HCT116 (cell line): Measurements from ENCODE around the gene NR2E1. TPM values are rescaled to one million over a fixed set of nuclear protein-coding genes. Genes with fewer than 3 reads are reported as not detected.

Source experiments
- ATAC-seq: fragments of 200-7000 bp; cut with Tn5 transposase; 2 replicates; pipeline ENCODE4 v1.9.1; 2020; ENCODE audit warnings: mild to moderate bottlenecking, moderate library complexity
- BruUV-seq: library from RNA; stranded (reverse); fragments of 400-500 nt; replicated peaks from 2 replicates; lab custom pipeline; 2021; lab: Mats Ljungman, UMichigan
- CTCF ChIA-PET: fragments of 300-600 bp; sonication (Branson Sonifier 250); formaldehyde crosslinking; loops from one replicate; lab custom pipeline; 2021; ENCODE audit warnings: antibody characterized with exemption; lab: Charles Lee
- POLR2A ChIA-PET: fragments of 300-600, 350-600 bp; sonication (Branson Sonifier 250); formaldehyde crosslinking; loops from one replicate; lab custom pipeline; 2021; ENCODE audit warnings: antibody characterized with exemption; lab: Charles Lee
- RAD21 ChIA-PET, 2 experiments: fragments of 300-600 bp; sonication (Branson Sonifier 250); formaldehyde crosslinking; loops; one replicate each; lab custom pipeline; 2023; ENCODE audit warnings: low total read pairs in 2 of 2; ENCODE audit not compliant: uncharacterized antibody in 2 of 2, unreplicated experiment in 2 of 2, low non-redundant PET in 1 of 2; lab: Charles Lee
- DNase-seq: peaks from one replicate; pipeline ENCODE4 v3.0.0-alpha.2; 2010; ENCODE audit warnings: low read depth, low spot score
- H2AFZ ChIP-seq: fragments of 200-600 bp; shearing (Covaris generic), sonication (generic); 2 replicates; pipeline ENCODE4 v1.6.1; 2017; ENCODE audit warnings: low read depth, mixed run types, mixed read lengths, antibody characterized with exemption, low read length; ENCODE audit not compliant: poor library complexity, severe bottlenecking
- H3K27ac ChIP-seq: 2 replicates; pipeline ENCODE4 v1.5.1; 2012; ENCODE audit warnings: low read depth, low read length
- H3K27me3 ChIP-seq: fragments of 200-600 bp; sonication (generic); 2 replicates; pipeline ENCODE4 v1.6.1; 2016; ENCODE audit warnings: mixed run types, low read length, mixed read lengths; ENCODE audit not compliant: insufficient read depth
- H3K36me3 ChIP-seq, 2 experiments: fragments of 200-500 bp in 1 of 2; fragments of 200-600 bp in 1 of 2; sonication (Bioruptor generic) in 1 of 2; sonication (generic) in 1 of 2; 2 replicates each; pipeline versions ENCODE4 v1.5.1 to v1.6.1; 2014 to 2016; ENCODE audit warnings: low read length in 2 of 2, inconsistent platforms in 1 of 2, mixed read lengths in 1 of 2, mixed run types in 1 of 2; ENCODE audit not compliant: insufficient read depth in 2 of 2, control insufficient read depth in 1 of 2
- H3K4me1 ChIP-seq, 2 experiments: fragments of 200-600 bp in 1 of 2; sonication (generic) in 1 of 2; 2 replicates each; pipeline versions ENCODE4 v1.5.1 to v1.6.1; 2012 to 2017; ENCODE audit warnings: low read length in 2 of 2, inconsistent platforms in 1 of 2, mild to moderate bottlenecking in 1 of 2, mixed read lengths in 1 of 2, mixed run types in 1 of 2, moderate library complexity in 1 of 2; ENCODE audit not compliant: insufficient read depth in 2 of 2, control insufficient read depth in 1 of 2
- H3K4me2 ChIP-seq: fragments of 200-600 bp; sonication (generic); 2 replicates; pipeline ENCODE4 v1.6.1; 2017; ENCODE audit warnings: mixed run types, low read length, mixed read lengths
- H3K4me3 ChIP-seq, 2 experiments: fragments of 200-600 bp in 1 of 2; sonication (generic) in 1 of 2; replicated peaks in 1 of 2; 2 replicates each; pipeline ENCODE4 v1.5.1; 2011 to 2016; ENCODE audit warnings: low read length in 2 of 2, control low read depth in 1 of 2, low read depth in 1 of 2, mild to moderate bottlenecking in 1 of 2, mixed read lengths in 1 of 2, mixed run types in 1 of 2
- H3K79me2 ChIP-seq: fragments of 200-600 bp; sonication (generic); 2 replicates; pipeline ENCODE4 v1.6.1; 2017; ENCODE audit warnings: mild to moderate bottlenecking, mixed run types, low read length, moderate library complexity, mixed read lengths; ENCODE audit not compliant: insufficient read depth
- H3K9ac ChIP-seq: fragments of 200-600 bp; sonication (generic); 2 replicates; pipeline ENCODE4 v1.6.1; 2016; ENCODE audit warnings: low read length, mixed read lengths
- H3K9me2 ChIP-seq: fragments of 200-600 bp; sonication (generic), shearing (Covaris generic); 2 replicates; pipeline ENCODE4 v1.6.1; 2017; ENCODE audit warnings: mixed run types, mild to moderate bottlenecking, moderate library complexity; ENCODE audit not compliant: insufficient read depth
- H3K9me3 ChIP-seq, 2 experiments: fragments of 200-500 bp in 1 of 2; fragments of 200-600 bp in 1 of 2; sonication (Bioruptor generic) in 1 of 2; sonication (generic) in 1 of 2; 2 replicates each; pipeline ENCODE4 v1.6.1; 2014 to 2017; ENCODE audit warnings: low read length in 2 of 2, mixed read lengths in 2 of 2, inconsistent platforms in 1 of 2, low read depth in 1 of 2, mild to moderate bottlenecking in 1 of 2, mixed run types in 1 of 2, moderate library complexity in 1 of 2; ENCODE audit not compliant: control insufficient read depth in 1 of 2, insufficient read depth in 1 of 2
- H4K20me1 ChIP-seq: fragments of 200-600 bp; sonication (generic), shearing (Covaris generic); 2 replicates; pipeline ENCODE4 v1.6.1; 2017; ENCODE audit warnings: mixed run types, mild to moderate bottlenecking, moderate library complexity; ENCODE audit not compliant: insufficient read depth
- ELF1 ChIP-seq: IDR thresholded peaks from 2 replicates; pipeline ENCODE4 v1.6.1; 2012; ENCODE audit warnings: low read depth, borderline replicate concordance
- POLR2AphosphoS5 ChIP-seq: IDR thresholded peaks from 2 replicates; pipeline ENCODE4 v1.6.1; 2011; ENCODE audit warnings: mild to moderate bottlenecking, low read depth, low read length, moderate library complexity
- RAD21 ChIP-seq: IDR thresholded peaks from 2 replicates; pipeline ENCODE4 v1.6.1; 2012; ENCODE audit warnings: low read depth, mild to moderate bottlenecking
- SRF ChIP-seq: IDR thresholded peaks from 2 replicates; pipeline ENCODE4 v1.6.1; 2012; ENCODE audit warnings: low read depth
- ZFX ChIP-seq: fragments of 450-650 bp; IDR thresholded peaks from 2 replicates; pipeline ENCODE4 v1.6.1; 2017
- intact Hi-C: fragments of 100-400 bp; cut with micrococcal nuclease; formaldehyde crosslinking; loops from 2 replicates; pipeline ENCODE4 v1.10.0; 2022
- total RNA-seq: library from RNA; stranded (reverse); gene quantifications from one replicate; pipeline ENCODE4 v1.2.1, GENCODE V29; 2021; ENCODE audit not compliant: unreplicated experiment

The NR2E1 gene
- total RNA-seq, 1 experiment from 2014 or later: not detected

- TF ChIP-seq RAD21: no peak
- TF ChIP-seq SRF: no peak
Observed at GRCh38 chr6:108127056-108127455, 38.8 kb upstream of the NR2E1 start (continued).

DNA sequence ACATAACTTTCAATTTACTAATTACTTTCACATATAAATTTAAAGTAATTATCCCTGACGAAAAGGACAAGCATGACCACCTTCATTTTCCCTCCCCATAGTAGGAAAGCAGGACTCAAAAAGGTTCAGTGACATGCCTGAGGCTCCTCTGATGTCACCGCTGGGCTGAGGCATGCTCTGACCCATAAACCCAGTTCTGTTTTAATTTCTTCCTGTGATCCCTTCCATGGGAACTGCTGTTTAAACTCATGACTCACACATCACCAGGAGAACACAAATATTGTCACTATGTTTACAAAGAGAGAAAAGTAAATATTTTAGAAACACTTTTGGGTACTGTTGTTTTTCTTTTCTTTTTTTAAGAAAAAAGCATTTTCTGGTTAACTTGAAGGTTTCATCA lies 38.0 kb upstream of the NR2E1 start:
- POLR2A ChIA-PET: no interaction called here
- intact Hi-C loops: no loop called here
- CTCF ChIA-PET: no interaction called here
- Histone ChIP-seq H3K36me3 (no peaks in the 10 kb centered on the region), H3K9ac (no peak overlapping the region), H3K9me2 (no peaks in the 10 kb centered on the region), H3K4me1 (peaks cover under 1 to 5% of the 10 kb centered on the region in 2 experiments; a peak in 2 of 4 replicates)
- BruUV-seq: no TSS peak
- no peak for ATAC-seq
- TF ChIP-seq ZFX (no peak), POLR2AphosphoS5 (no peak)
- TF ChIP-seq, all 23 proteins: peak for 0
- DNase-seq: no peak
- RAD21 ChIA-PET: no interaction called here
- Histone ChIP-seq H3K4me3 (no peak overlapping the region), H2AFZ (no peak overlapping the region), H3K9me3 (no peaks in the 10 kb centered on the region), H3K27ac (no peak overlapping the region), H3K79me2 (no peaks in the 10 kb centered on the region), H3K4me2 (no peak overlapping the region), H3K27me3 (no peaks in the 10 kb centered on the region), H4K20me1 (no peaks in the 10 kb centered on the region)

DNA sequence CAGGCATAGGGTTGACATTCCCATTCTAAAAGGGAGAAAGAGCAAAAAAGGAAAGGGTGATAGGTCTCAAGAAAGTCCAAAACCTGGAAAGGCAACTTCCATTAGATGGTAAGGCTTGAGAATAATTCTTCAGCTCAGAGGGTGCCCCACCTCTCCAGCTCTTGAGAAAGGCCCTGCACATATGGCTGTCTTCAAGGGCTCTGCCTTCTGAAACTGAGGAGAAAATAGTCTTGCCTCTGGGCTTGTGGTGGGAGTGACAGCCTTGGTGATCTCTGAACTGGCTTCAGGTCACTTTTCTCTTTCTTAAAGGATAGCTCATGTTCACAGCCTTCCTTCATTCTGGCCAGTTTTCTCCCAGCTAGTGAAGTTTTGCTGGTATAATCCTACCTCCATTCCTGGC lies 35.6 kb upstream of the NR2E1 start:
- Histone ChIP-seq H3K4me2 (no peak overlapping the region), H3K9me2 (no peaks in the 10 kb centered on the region), H3K27ac (no peak overlapping the region), H3K4me1 (peaks cover 18 to 21% of the 10 kb centered on the region in 2 experiments; a peak in 3 of 4 replicates), H3K4me3 (no peak overlapping the region), H3K36me3 (no peaks in the 10 kb centered on the region), H4K20me1 (no peaks in the 10 kb centered on the region), H3K9ac (no peak overlapping the region), H3K27me3 (no peaks in the 10 kb centered on the region), H3K79me2 (no peaks in the 10 kb centered on the region), H3K9me3 (no peaks in the 10 kb centered on the region), H2AFZ (no peak overlapping the region)
- POLR2A ChIA-PET: no interaction called here
- DNase-seq (no peak), ATAC-seq (no peak)
- BruUV-seq: no TSS peak
- no peak for TF ChIP-seq ELF1
- intact Hi-C loops: no loop called here
- CTCF ChIA-PET: interaction anchor here (0.7 kb wide), 1 partner anchor 362 kb away, joined by 3 read pairs; no protein-coding TSS in a partner anchor
- RAD21 ChIA-PET: no interaction called here
